Hair follicular keratinocyte (primary cell): ENCODE results near the gene PIR. TPM values are rescaled to one million over a fixed set of nuclear protein-coding genes. Genes with fewer than 3 reads are reported as not detected.

Experiments used
- total RNA-seq: library from RNA; depleted of rRNA; stranded (reverse); fragments of >200 nt; gene quantifications from 2 replicates; pipeline ENCODE4 v1.2.3, GENCODE V29; 2015

The PIR gene
- total RNA-seq = 17.6 and 22.6 TPM in 2 replicates

GRCh38 chrX:15493118-15493962, at the start of gene PIR:
PIR (minus strand) TSS chrX:15493333; CDS start chrX:15491257, 2,076 bp downstream.

GRCh38 chrX:15500497-15500966, 7.4 kb upstream of the PIR start, which contains the start of gene BMX:
BMX (plus strand) TSS chrX:15500807; CDS start chrX:15508354, 7,547 bp downstream.

GRCh38 chrX:15384304-15384703, 108.8 kb downstream of the PIR start, which contains the start of gene VEGFD:
VEGFD (minus strand) TSS chrX:15384413; CDS start chrX:15383946, 467 bp downstream.

GRCh38 chrX:15335135-15336022, 157.8 kb downstream of the PIR start, which contains the start of gene PIGA:
PIGA (minus strand) TSS chrX:15335523; CDS start chrX:15331930, 3,593 bp downstream.

Other genes with a start within 250 kb of the PIR start
- 0.91 and 2.7 TPM in 2 replicates for gene ASB9, start 223.2 kb downstream of the PIR start, total RNA-seq
- not detected in 2 replicates for gene ASB11, start 177.7 kb downstream of the PIR start, total RNA-seq
- gene PIGA, start 157.8 kb downstream of the PIR start, total RNA-seq = 9.1 and 11.4 TPM in 2 replicates
- gene VEGFD, start 108.9 kb downstream of the PIR start, total RNA-seq = not detected in 2 replicates
- gene BMX, start 7.5 kb upstream of the PIR start, total RNA-seq = not detected in 2 replicates
- gene ACE2, start 107.6 kb upstream of the PIR start, total RNA-seq = not detected in 2 replicates
- 0.11 and 0.39 TPM in 2 replicates for gene CLTRN, start 171.5 kb upstream of the PIR start, total RNA-seq
- gene CA5B, start 244.9 kb upstream of the PIR start, total RNA-seq = 3.2 and 3.5 TPM in 2 replicates